ENCODE measurements around the gene NPR1. TPM values are rescaled to one million over a fixed set of nuclear protein-coding genes. Genes with fewer than 3 reads are reported as not detected.
"Not testable (repeated sequence)": the region's sequence is repeated elsewhere in the genome, so short reads cannot be mapped to it uniquely, and the experiment has no call there.

Gene NPR1
- total RNA-seq, 2 donors from 2014 or later: 2.3 to 3.6 TPM

GRCh38 chr1:153639280-153639679 is 39.2 kb upstream of the NPR1 start:
- H3K36me3 ChIP-seq: peaks cover 42% of the 10 kb centered on the region
- peaks cover 5% of the 10 kb centered on the region for H3K4me1 ChIP-seq

GRCh38 chr1:153640213-153640612 is 38.3 kb upstream of the NPR1 start:
- DNase-seq; H3K27me3 ChIP-seq; H3K4me3 ChIP-seq; H3K9ac ChIP-seq (ENCODE audit: low read depth in 2 of 2, low read length in 2 of 2); H3K27ac ChIP-seq; intact Hi-C loops (cut with DNase I); H3K9me3 ChIP-seq; H3K4me1 ChIP-seq: not testable (repeated sequence)
- H3K36me3 ChIP-seq: peaks cover 48% of the 10 kb centered on the region

More at GRCh38 chr1:153639280-153639679, 39.2 kb upstream of the NPR1 start:
- intact Hi-C loops (cut with DNase I): no loop called here
- DNase-seq: no peak
- no peaks in the 10 kb centered on the region for H3K27me3 ChIP-seq
- TF ChIP-seq CTCF (IDR thresholded peaks at IDR 0.05): no peak
- no peak overlapping the region for H3K27ac ChIP-seq
- H3K9ac ChIP-seq (ENCODE audit: low read depth in 2 of 2, low read length in 2 of 2): no peak overlapping the region
- no peak overlapping the region for H3K4me3 ChIP-seq
- H3K9me3 ChIP-seq: no peaks in the 10 kb centered on the region

- TF ChIP-seq CTCF (IDR thresholded peaks at IDR 0.05): no peak
- Histone ChIP-seq H3K4me1 (no peaks in the 10 kb centered on the region), H3K9me3 (no peaks in the 10 kb centered on the region), H3K4me3 (no peak overlapping the region), H3K36me3 (peaks cover 48% of the 10 kb centered on the region), H3K27me3 (no peaks in the 10 kb centered on the region), H3K27ac (no peak overlapping the region), H3K9ac (ENCODE audit: low read depth in 2 of 2, low read length in 2 of 2) (no peak overlapping the region)
- no peak for DNase-seq
- intact Hi-C loops (cut with DNase I): no loop called here
Observed at GRCh38 chr1:153640861-153641260, 37.6 kb upstream of the NPR1 start.

- Histone ChIP-seq H3K4me3 (no peak overlapping the region), H3K4me1 (no peaks in the 10 kb centered on the region), H3K9ac (ENCODE audit: low read depth in 2 of 2, low read length in 2 of 2) (no peak overlapping the region), H3K27me3 (no peaks in the 10 kb centered on the region), H3K36me3 (peaks cover 48% of the 10 kb centered on the region), H3K27ac (no peak overlapping the region), H3K9me3 (no peaks in the 10 kb centered on the region)
- no peak for TF ChIP-seq CTCF (IDR thresholded peaks at IDR 0.05)
- no peak for DNase-seq
- intact Hi-C loops (cut with DNase I): no loop called here
Observed at GRCh38 chr1:153642161-153642560, 36.3 kb upstream of the NPR1 start.

GRCh38 chr1:153643100-153643499 is 35.4 kb upstream of the NPR1 start:
- Histone ChIP-seq H3K4me3 (no peak overlapping the region), H3K36me3 (peaks cover 46% of the 10 kb centered on the region), H3K4me1 (no peaks in the 10 kb centered on the region), H3K9ac (ENCODE audit: low read depth in 2 of 2, low read length in 2 of 2) (no peak overlapping the region), H3K9me3 (no peaks in the 10 kb centered on the region), H3K27ac (no peak overlapping the region), H3K27me3 (no peaks in the 10 kb centered on the region)
- DNase-seq: no peak
- TF ChIP-seq CTCF (IDR thresholded peaks at IDR 0.05): no peak
- intact Hi-C loops (cut with DNase I): no loop called here

GRCh38 chr1:153643816-153644215 is 34.7 kb upstream of the NPR1 start:
- H3K4me3 ChIP-seq: no peak overlapping the region
- DNase-seq: no peak
- intact Hi-C loops (cut with DNase I): no loop called here

More at GRCh38 chr1:153643816-153644215, 34.7 kb upstream of the NPR1 start:
- Histone ChIP-seq H3K9ac (ENCODE audit: low read depth in 2 of 2, low read length in 2 of 2) (no peak overlapping the region), H3K9me3 (no peaks in the 10 kb centered on the region), H3K27ac (no peak overlapping the region), H3K27me3 (no peaks in the 10 kb centered on the region), H3K4me1 (no peaks in the 10 kb centered on the region), H3K36me3 (peaks cover 40% of the 10 kb centered on the region)
- no peak for TF ChIP-seq CTCF (IDR thresholded peaks at IDR 0.05)
